Vagina (tissue), 2 donors: ENCODE data around the gene ADD1.

Source experiments
- POLR2A ChIP-seq, 2 donors: fragments of 450-650 bp; IDR thresholded peaks; one replicate each; pipeline ENCODE4 v1.6.1; 2017; ENCODE audit warnings: antibody characterized with exemption in 2 of 2, mild to moderate bottlenecking in 2 of 2, moderate library complexity in 2 of 2
- POLR2AphosphoS5 ChIP-seq, 2 donors: sonication (generic); formaldehyde crosslinking; IDR thresholded peaks; one replicate each; pipeline ENCODE4 v1.9.0; 2017; ENCODE audit warnings: antibody characterized with exemption in 2 of 2, mild to moderate bottlenecking in 2 of 2, low read depth in 1 of 2; ENCODE audit not compliant: insufficient read depth in 1 of 2
- TF ChIP-seq, protein P1 (sequence below), 3 experiments: fragments of 450-650 bp in 2 of 3; fragments of 200-600 bp in 1 of 3; sonication (generic) in 1 of 3; IDR thresholded peaks; one replicate each; pipeline ENCODE4 v1.5.1; 2017 to 2019; ENCODE audit warnings: antibody characterized with exemption in 3 of 3, mild to moderate bottlenecking in 2 of 3, moderate library complexity in 2 of 3

DNA sequence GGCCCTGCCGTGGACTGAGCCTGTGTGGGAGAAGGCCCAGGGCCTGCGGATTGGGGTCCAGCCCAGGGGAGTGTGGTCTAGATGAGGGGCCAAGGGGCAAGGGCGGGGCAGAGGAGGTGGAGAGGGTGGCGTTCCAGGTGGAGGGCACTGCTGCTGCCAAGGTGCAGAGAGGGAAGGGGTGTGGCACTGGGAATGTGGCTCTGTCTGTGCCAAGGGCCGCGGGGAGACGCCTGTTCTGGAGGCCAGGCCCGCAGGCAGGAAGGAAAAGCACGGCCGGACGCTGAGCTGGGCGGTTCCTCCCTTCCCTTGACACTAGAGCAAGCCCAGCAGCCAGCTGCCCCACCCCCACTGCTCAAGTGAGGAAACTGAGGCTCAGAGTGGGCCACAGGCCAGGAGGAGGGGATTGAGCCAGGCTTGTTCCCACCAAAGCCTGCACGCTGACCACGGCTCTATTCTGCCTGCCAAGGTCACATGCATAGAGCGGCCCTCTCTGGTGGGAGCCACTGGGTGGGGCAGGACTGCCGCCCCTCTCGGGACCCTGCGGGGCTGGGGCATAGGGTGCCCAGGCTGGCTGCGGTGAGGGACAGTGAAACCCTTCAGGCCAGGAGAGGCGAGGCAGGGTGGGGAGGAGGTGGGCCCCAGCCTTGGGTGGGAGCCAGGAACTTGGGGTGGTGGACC lies 37.8 kb upstream of the ADD1 start:
- no peak for TF ChIP-seq POLR2A (IDR thresholded peaks at IDR 0.05)
- TF ChIP-seq, protein P1, sequence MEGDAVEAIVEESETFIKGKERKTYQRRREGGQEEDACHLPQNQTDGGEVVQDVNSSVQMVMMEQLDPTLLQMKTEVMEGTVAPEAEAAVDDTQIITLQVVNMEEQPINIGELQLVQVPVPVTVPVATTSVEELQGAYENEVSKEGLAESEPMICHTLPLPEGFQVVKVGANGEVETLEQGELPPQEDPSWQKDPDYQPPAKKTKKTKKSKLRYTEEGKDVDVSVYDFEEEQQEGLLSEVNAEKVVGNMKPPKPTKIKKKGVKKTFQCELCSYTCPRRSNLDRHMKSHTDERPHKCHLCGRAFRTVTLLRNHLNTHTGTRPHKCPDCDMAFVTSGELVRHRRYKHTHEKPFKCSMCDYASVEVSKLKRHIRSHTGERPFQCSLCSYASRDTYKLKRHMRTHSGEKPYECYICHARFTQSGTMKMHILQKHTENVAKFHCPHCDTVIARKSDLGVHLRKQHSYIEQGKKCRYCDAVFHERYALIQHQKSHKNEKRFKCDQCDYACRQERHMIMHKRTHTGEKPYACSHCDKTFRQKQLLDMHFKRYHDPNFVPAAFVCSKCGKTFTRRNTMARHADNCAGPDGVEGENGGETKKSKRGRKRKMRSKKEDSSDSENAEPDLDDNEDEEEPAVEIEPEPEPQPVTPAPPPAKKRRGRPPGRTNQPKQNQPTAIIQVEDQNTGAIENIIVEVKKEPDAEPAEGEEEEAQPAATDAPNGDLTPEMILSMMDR (IDR thresholded peaks at IDR 0.05), result no peak
- peak in 1 of 2 donors; percentile 25 for TF ChIP-seq POLR2AphosphoS5 (IDR thresholded peaks at IDR 0.05; ENCODE audit: insufficient read depth in 1 of 2, low read depth in 1 of 2)
